ENCODE data around the gene LITAFD. TPM values are rescaled to one million over a fixed set of nuclear protein-coding genes. Genes with fewer than 3 reads are reported as not detected.
A peak's percentile ranks its signal among the peaks of the same experiment; 100 is the strongest.

The LITAFD gene
- total RNA-seq, 1 donor from 2014 or later = not detected

- intact Hi-C loops (cut with DNase I) = no loop called here
- DNase-seq (ENCODE audit: missing footprints) (no peak), ATAC-seq (no peak)
These were observed 27.7 kb upstream of the LITAFD start for GRCh38 chr16:8854298-8854948.

- no peak for DNase-seq (ENCODE audit: missing footprints)
- intact Hi-C loops (cut with DNase I) = no loop called here
- no peak for ATAC-seq
These were observed 26.9 kb upstream of the LITAFD start for GRCh38 chr16:8855051-8855786.

- DNase-seq (ENCODE audit: missing footprints) (no peak), ATAC-seq (no peak)
- intact Hi-C loops (cut with DNase I) = no loop called here
These were observed 26.2 kb upstream of the LITAFD start for GRCh38 chr16:8855972-8856371.

- ATAC-seq = no peak
- intact Hi-C loops (cut with DNase I) = no loop called here
- no peak for DNase-seq (ENCODE audit: missing footprints)
These were observed 22.9 kb upstream of the LITAFD start for GRCh38 chr16:8858994-8859912.

- DNase-seq (ENCODE audit: missing footprints) = peak; percentile 79
- intact Hi-C loops (cut with DNase I) = no loop called here
- ATAC-seq = peak; percentile 43
These were observed 22.0 kb upstream of the LITAFD start for GRCh38 chr16:8859913-8860881.

- no peak for DNase-seq (ENCODE audit: missing footprints)
These were observed 20.4 kb upstream of the LITAFD start for GRCh38 chr16:8861563-8862308.

GRCh38 chr16:8862309-8863130 is 19.6 kb upstream of the LITAFD start:
- no peak for ATAC-seq
- intact Hi-C loops (cut with DNase I) = no loop called here
- no peak for DNase-seq (ENCODE audit: missing footprints)

More at GRCh38 chr16:8861563-8862308, 20.4 kb upstream of the LITAFD start:
- intact Hi-C loops (cut with DNase I) = no loop called here
- ATAC-seq = peak; percentile 75

GRCh38 chr16:8863594-8864424 is 18.3 kb upstream of the LITAFD start:
- DNase-seq (ENCODE audit: missing footprints) = peak; percentile 77
- intact Hi-C loops (cut with DNase I) = no loop called here
- peak; percentile 29 for ATAC-seq

- no peak for ATAC-seq
- intact Hi-C loops (cut with DNase I) = loop anchor here (5.0 kb wide), 1 partner anchor 67 kb away; the partner anchor contains the start of genes PMM2 and TMEM186
- no peak for DNase-seq (ENCODE audit: missing footprints)
These were observed 17.6 kb upstream of the LITAFD start for GRCh38 chr16:8864480-8865110.

- no peak for ATAC-seq
- intact Hi-C loops (cut with DNase I) = loop anchor here (5.0 kb wide), 1 partner anchor 68 kb away; the partner anchor contains the start of genes PMM2 and TMEM186
These were observed 16.8 kb upstream of the LITAFD start for GRCh38 chr16:8865145-8865882.

GRCh38 chr16:8866118-8866883 is 15.8 kb upstream of the LITAFD start:
- intact Hi-C loops (cut with DNase I) = loop anchor here (5.0 kb wide), 1 partner anchor 69 kb away; the partner anchor contains the start of genes PMM2 and TMEM186
- DNase-seq (ENCODE audit: missing footprints) (no peak), ATAC-seq (peak; percentile 4)

More at GRCh38 chr16:8865145-8865882, 16.8 kb upstream of the LITAFD start:
- DNase-seq (ENCODE audit: missing footprints) = no peak

- DNase-seq (ENCODE audit: missing footprints) (no peak), ATAC-seq (no peak)
- intact Hi-C loops (cut with DNase I) = loop anchor here (5.0 kb wide), 1 partner anchor 70 kb away; the partner anchor contains the start of genes PMM2 and TMEM186
These were observed 15.3 kb upstream of the LITAFD start for GRCh38 chr16:8866884-8867215.

- peak; percentile 78 for DNase-seq (ENCODE audit: missing footprints)
- no peak for ATAC-seq
- intact Hi-C loops (cut with DNase I) = loop anchor here (5.0 kb wide), 1 partner anchor 70 kb away; the partner anchor contains the start of genes PMM2 and TMEM186
These were observed 14.8 kb upstream of the LITAFD start for GRCh38 chr16:8867216-8867931.
